Measurements from ENCODE around the gene PLB1. TPM values are rescaled to one million over a fixed set of nuclear protein-coding genes. Genes with fewer than 3 reads are reported as not detected.

PLB1 gene
- total RNA-seq, 2 experiments from 2014 or later, result not detected

- Histone ChIP-seq H3K9me2 (ENCODE audit: insufficient read depth, low read length) (no peaks in the 10 kb centered on the region), H4K20me1 (ENCODE audit: insufficient read depth, low read length) (no peaks in the 10 kb centered on the region), H3K9me3 (ENCODE audit: low read length) (no peaks in the 10 kb centered on the region), H2AFZ (ENCODE audit: low read length) (no peak overlapping the region), H3K4me2 (ENCODE audit: low read length) (no peak overlapping the region), H3K36me3 (ENCODE audit: insufficient read depth, low read length) (no peaks in the 10 kb centered on the region), H3K79me2 (ENCODE audit: insufficient read depth, low read depth, low read length) (no peaks in the 10 kb centered on the region), H3K4me1 (ENCODE audit: insufficient read depth, low read length, poor library complexity, severe bottlenecking) (peaks cover 6% of the 10 kb centered on the region), H3K27ac (ENCODE audit: low read depth, low read length, poor library complexity, severe bottlenecking) (no peak overlapping the region), H3K4me3 (ENCODE audit: low read depth, low read length, poor library complexity, severe bottlenecking) (no peak overlapping the region)
- no TSS peak for BruUV-seq (replicated peaks)
- intact Hi-C loops (cut with micrococcal nuclease; ENCODE audit: unreplicated experiment), result no loop called here
- CTCF ChIA-PET (ENCODE audit: unreplicated experiment), result no interaction called here
- no peak for TF ChIP-seq EZH2phosphoT487 (IDR thresholded peaks at IDR 0.05; ENCODE audit: borderline replicate concordance, low read depth, low read length)
- TF ChIP-seq CTCF (conservative IDR thresholded peaks at IDR 0.05; ENCODE audit: low read length), result no peak
- DNase-seq (ENCODE audit: low spot score), result no peak
- POLR2A ChIA-PET, result no interaction called here
Observed at GRCh38 chr2:28488858-28489575, 6.8 kb upstream of the PLB1 start.

GRCh38 chr2:28490558-28490957, 5.3 kb upstream of the PLB1 start:
- Histone ChIP-seq H3K4me3 (ENCODE audit: low read depth, low read length, poor library complexity, severe bottlenecking) (no peak overlapping the region), H2AFZ (ENCODE audit: low read length) (no peak overlapping the region), H4K20me1 (ENCODE audit: insufficient read depth, low read length) (no peaks in the 10 kb centered on the region), H3K9me3 (ENCODE audit: low read length) (no peaks in the 10 kb centered on the region), H3K9me2 (ENCODE audit: insufficient read depth, low read length) (no peaks in the 10 kb centered on the region), H3K4me2 (ENCODE audit: low read length) (no peak overlapping the region), H3K79me2 (ENCODE audit: insufficient read depth, low read depth, low read length) (no peaks in the 10 kb centered on the region), H3K36me3 (ENCODE audit: insufficient read depth, low read length) (no peaks in the 10 kb centered on the region), H3K27ac (ENCODE audit: low read depth, low read length, poor library complexity, severe bottlenecking) (no peak overlapping the region), H3K4me1 (ENCODE audit: insufficient read depth, low read length, poor library complexity, severe bottlenecking) (no peaks in the 10 kb centered on the region)
- BruUV-seq (replicated peaks), result no TSS peak
- intact Hi-C loops (cut with micrococcal nuclease; ENCODE audit: unreplicated experiment), result no loop called here
- TF ChIP-seq EZH2phosphoT487 (IDR thresholded peaks at IDR 0.05; ENCODE audit: borderline replicate concordance, low read depth, low read length), result no peak
- TF ChIP-seq CTCF (conservative IDR thresholded peaks at IDR 0.05; ENCODE audit: low read length), result no peak
- ChIA-PET CTCF (ENCODE audit: unreplicated experiment) (no interaction called here), POLR2A (no interaction called here)
- DNase-seq (ENCODE audit: low spot score), result no peak

GRCh38 chr2:28492282-28492681, 3.6 kb upstream of the PLB1 start:
- ChIA-PET POLR2A (no interaction called here), CTCF (ENCODE audit: unreplicated experiment) (no interaction called here)
- H3K4me2 ChIP-seq (ENCODE audit: low read length), result no peak overlapping the region
- DNase-seq (ENCODE audit: low spot score), result no peak
- no peaks in the 10 kb centered on the region for H3K4me1 ChIP-seq (ENCODE audit: insufficient read depth, low read length, poor library complexity, severe bottlenecking)
- no peak overlapping the region for H3K4me3 ChIP-seq (ENCODE audit: low read depth, low read length, poor library complexity, severe bottlenecking)
- H2AFZ ChIP-seq (ENCODE audit: low read length), result no peak overlapping the region
- no peak overlapping the region for H3K27ac ChIP-seq (ENCODE audit: low read depth, low read length, poor library complexity, severe bottlenecking)
- BruUV-seq (replicated peaks), result no TSS peak
- no peaks in the 10 kb centered on the region for H3K9me2 ChIP-seq (ENCODE audit: insufficient read depth, low read length)
- H3K79me2 ChIP-seq (ENCODE audit: insufficient read depth, low read depth, low read length), result no peaks in the 10 kb centered on the region
- H3K9me3 ChIP-seq (ENCODE audit: low read length), result no peaks in the 10 kb centered on the region
- TF ChIP-seq EZH2phosphoT487 (IDR thresholded peaks at IDR 0.05; ENCODE audit: borderline replicate concordance, low read depth, low read length) (no peak), CTCF (conservative IDR thresholded peaks at IDR 0.05; ENCODE audit: low read length) (no peak)
- no peaks in the 10 kb centered on the region for H3K36me3 ChIP-seq (ENCODE audit: insufficient read depth, low read length)
- intact Hi-C loops (cut with micrococcal nuclease; ENCODE audit: unreplicated experiment), result no loop called here
- H4K20me1 ChIP-seq (ENCODE audit: insufficient read depth, low read length), result no peaks in the 10 kb centered on the region
